ENCODE measurements around the gene DSCAML1.

DNA sequence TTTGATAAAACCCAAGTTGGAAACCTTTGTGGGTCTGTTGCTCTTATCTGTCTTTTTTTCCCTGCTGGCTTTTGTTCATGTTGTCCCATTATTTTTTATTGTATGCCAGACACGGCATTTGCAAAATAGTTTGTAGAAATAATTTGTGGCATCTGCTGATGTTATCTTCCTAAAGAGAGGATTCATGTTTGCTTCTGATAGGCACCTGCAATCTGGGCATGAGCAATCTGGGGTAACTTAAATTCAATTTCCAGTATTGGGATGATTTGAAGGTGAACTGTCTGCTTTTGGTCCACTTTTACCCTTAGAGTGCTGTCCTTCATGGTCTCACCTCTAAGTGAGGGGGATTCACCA lies 342.5 kb downstream of the DSCAML1 start:
- TF ChIP-seq, protein P1, sequence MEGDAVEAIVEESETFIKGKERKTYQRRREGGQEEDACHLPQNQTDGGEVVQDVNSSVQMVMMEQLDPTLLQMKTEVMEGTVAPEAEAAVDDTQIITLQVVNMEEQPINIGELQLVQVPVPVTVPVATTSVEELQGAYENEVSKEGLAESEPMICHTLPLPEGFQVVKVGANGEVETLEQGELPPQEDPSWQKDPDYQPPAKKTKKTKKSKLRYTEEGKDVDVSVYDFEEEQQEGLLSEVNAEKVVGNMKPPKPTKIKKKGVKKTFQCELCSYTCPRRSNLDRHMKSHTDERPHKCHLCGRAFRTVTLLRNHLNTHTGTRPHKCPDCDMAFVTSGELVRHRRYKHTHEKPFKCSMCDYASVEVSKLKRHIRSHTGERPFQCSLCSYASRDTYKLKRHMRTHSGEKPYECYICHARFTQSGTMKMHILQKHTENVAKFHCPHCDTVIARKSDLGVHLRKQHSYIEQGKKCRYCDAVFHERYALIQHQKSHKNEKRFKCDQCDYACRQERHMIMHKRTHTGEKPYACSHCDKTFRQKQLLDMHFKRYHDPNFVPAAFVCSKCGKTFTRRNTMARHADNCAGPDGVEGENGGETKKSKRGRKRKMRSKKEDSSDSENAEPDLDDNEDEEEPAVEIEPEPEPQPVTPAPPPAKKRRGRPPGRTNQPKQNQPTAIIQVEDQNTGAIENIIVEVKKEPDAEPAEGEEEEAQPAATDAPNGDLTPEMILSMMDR (IDR thresholded peaks at IDR 0.05), result no peak
- no peak for TF ChIP-seq POLR2A (IDR thresholded peaks at IDR 0.05)
